Endothelial cell of umbilical vein (primary cell): Measurements from ENCODE around the gene TPRG1L. TPM values are rescaled to one million over a fixed set of nuclear protein-coding genes. Genes with fewer than 3 reads are reported as not detected.

Source experiments
- BruUV-seq: library from RNA; stranded (reverse); fragments of 400-500 nt; replicated peaks from 2 replicates; lab custom pipeline; 2021; lab: Mats Ljungman, UMichigan
- CTCF ChIA-PET: fragments of 300-600, 350-600 bp; sonication (Branson Sonifier 250); formaldehyde crosslinking; loops from one replicate; lab custom pipeline; 2021; ENCODE audit warnings: antibody characterized with exemption, inconsistent platforms; lab: Charles Lee
- POLR2A ChIA-PET: fragments of 300-600, 350-600 bp; sonication (Branson Sonifier 250); formaldehyde crosslinking; loops from one replicate; lab custom pipeline; 2021; ENCODE audit warnings: antibody characterized with exemption, inconsistent platforms; lab: Charles Lee
- DNase-seq: peaks from one replicate; pipeline ENCODE4 v3.0.0-alpha.2; 2011; ENCODE audit warnings: low read depth, low spot score
- FAIRE-seq: peaks from 2 replicates; lab custom pipeline; 2011; peaks lifted over from hg19 to GRCh38; lab: Jason Lieb, UNC
- H2AFZ ChIP-seq: 2 replicates; pipeline ENCODE4 v1.6.0; 2012; ENCODE audit warnings: low read depth, low read length, control low read depth, inconsistent platforms
- H3K27ac ChIP-seq: 2 replicates; pipeline ENCODE4 v1.5.1; 2011; ENCODE audit warnings: low read depth, mild to moderate bottlenecking, control low read depth, low read length, moderate library complexity; ENCODE audit not compliant: insufficient read depth
- H3K27me3 ChIP-seq, 2 experiments: 2 replicates each; pipeline versions ENCODE4 v1.6.0 to v1.6.1; 2011; ENCODE audit warnings: low read length in 2 of 2, mixed read lengths in 1 of 2; ENCODE audit not compliant: control insufficient read depth in 2 of 2, insufficient read depth in 2 of 2
- H3K36me3 ChIP-seq, 2 experiments: 2 replicates in 1 of 2; 3 replicates in 1 of 2; pipeline ENCODE4 v1.5.1; 2011; ENCODE audit warnings: low read length in 2 of 2, mild to moderate bottlenecking in 1 of 2, moderate library complexity in 1 of 2; ENCODE audit not compliant: control insufficient read depth in 2 of 2, insufficient read depth in 2 of 2; ENCODE audit errors: extremely low read depth in 1 of 2
- H3K4me1 ChIP-seq: 3 replicates; pipeline ENCODE4 v1.5.1; 2011; ENCODE audit warnings: mild to moderate bottlenecking, low read length; ENCODE audit not compliant: control insufficient read depth, insufficient read depth; ENCODE audit errors: extremely low read depth
- H3K4me2 ChIP-seq: 2 replicates; pipeline ENCODE4 v1.6.1; 2011; ENCODE audit warnings: low read length, control low read depth, mixed read lengths; ENCODE audit not compliant: insufficient read depth
- H3K4me3 ChIP-seq, 3 experiments: fragments of 200-600 bp in 1 of 3; sonication (generic), shearing (Covaris generic) in 1 of 3; replicated peaks in 1 of 3; 2 replicates each; pipeline ENCODE4 v1.5.1; 2011 to 2016; ENCODE audit warnings: control low read depth in 3 of 3, low read length in 3 of 3, mild to moderate bottlenecking in 2 of 3, inconsistent platforms in 1 of 3, low read depth in 1 of 3, moderate library complexity in 1 of 3; ENCODE audit not compliant: insufficient read depth in 1 of 3
- H3K79me2 ChIP-seq: 2 replicates; pipeline ENCODE4 v1.6.0; 2012; ENCODE audit warnings: low read length, inconsistent platforms; ENCODE audit not compliant: control insufficient read depth, insufficient read depth
- H3K9ac ChIP-seq: replicated peaks from 2 replicates; pipeline ENCODE3; 2011; ENCODE audit warnings: low read length, control low read depth; ENCODE audit not compliant: insufficient read depth; ENCODE audit errors: extremely low read depth
- H3K9me1 ChIP-seq: replicated peaks from 3 replicates; pipeline ENCODE4 v1.6.0; 2011; ENCODE audit warnings: mild to moderate bottlenecking, low read length; ENCODE audit not compliant: control insufficient read depth, insufficient read depth; ENCODE audit errors: extremely low read depth
- H3K9me3 ChIP-seq: replicated peaks from 2 replicates; pipeline ENCODE4 v1.5.1; 2012; ENCODE audit warnings: low read length, inconsistent platforms; ENCODE audit not compliant: control insufficient read depth, insufficient read depth
- H4K20me1 ChIP-seq: replicated peaks from 2 replicates; pipeline ENCODE3; 2011; ENCODE audit warnings: mild to moderate bottlenecking, low read length; ENCODE audit not compliant: control insufficient read depth, insufficient read depth; ENCODE audit errors: extremely low read depth
- CTCF ChIP-seq, 2 donors: IDR thresholded peaks; 1 replicate in 1 of 2; 2 replicates in 1 of 2; pipeline ENCODE4 v1.5.1; 2011; ENCODE audit warnings: low read length in 2 of 2, mild to moderate bottlenecking in 2 of 2, moderate library complexity in 2 of 2, control low read depth in 1 of 2, inconsistent platforms in 1 of 2, low read depth in 1 of 2; ENCODE audit not compliant: insufficient read depth in 1 of 2; ENCODE audit errors: extremely low read depth in 1 of 2
- EZH2 ChIP-seq: IDR thresholded peaks from 2 replicates; pipeline ENCODE4 v1.6.1; 2012; ENCODE audit warnings: borderline replicate concordance, low read depth, mild to moderate bottlenecking, moderate library complexity, low read length, inconsistent platforms; ENCODE audit not compliant: severe bottlenecking
- FOS ChIP-seq: IDR thresholded peaks from 2 replicates; pipeline ENCODE4 v1.6.1; 2011; ENCODE audit warnings: mild to moderate bottlenecking, low read length, moderate library complexity, borderline replicate concordance; ENCODE audit not compliant: insufficient read depth
- JUN ChIP-seq: IDR thresholded peaks from 2 replicates; pipeline ENCODE4 v1.6.1; 2011; ENCODE audit warnings: borderline replicate concordance, low read depth; ENCODE audit not compliant: insufficient read length, insufficient read depth
- MAX ChIP-seq: IDR thresholded peaks from 2 replicates; pipeline ENCODE4 v1.6.1; 2011; ENCODE audit not compliant: insufficient read depth, insufficient read length
- POLR2A ChIP-seq: IDR thresholded peaks from 2 replicates; pipeline ENCODE4 v1.6.1; 2012; ENCODE audit warnings: low read depth, mild to moderate bottlenecking, control low read depth, low read length
- POLR2AphosphoS5 ChIP-seq: IDR thresholded peaks from 2 replicates; pipeline ENCODE4 v1.6.1; 2012; ENCODE audit warnings: low read depth, mild to moderate bottlenecking, control low read depth, low read length, moderate library complexity; ENCODE audit not compliant: insufficient read depth
- dilution Hi-C: fragments of 300-500 bp; cut with MboI; formaldehyde crosslinking; loops from one replicate; pipeline ENCODE4 v1.15.0; 2019; ENCODE audit warnings: low sequenced_read_pairs; ENCODE audit not compliant: extremely low pct_ligation_motif_present
- intact Hi-C: fragments of 100-400 bp; cut with micrococcal nuclease; formaldehyde crosslinking; loops from one replicate; pipeline ENCODE4 v1.10.0; 2022
- polyA plus RNA-seq, 4 experiments: library from polyadenylated mRNA; depleted of rRNA in 3 of 4; stranded (reverse) in 3 of 4; unstranded in 1 of 4; fragments of >200 nt; gene quantifications; 2 replicates each; pipeline versions ENCODE4 v1.2.1 to v1.2.3, GENCODE V29; 2011 to 2012; ENCODE audit warnings: missing spikeins in 1 of 4
- total RNA-seq: library from RNA; stranded (reverse); gene quantifications from 2 replicates; pipeline ENCODE4 v1.2.3, GENCODE V29; 2021

Gene TPRG1L
- total and polyA plus RNA-seq, 2 donors (not counting 3 experiments of a cell fraction or from before 2014, with no cell fraction given) = 52.3 to 53.8 TPM

- H3K79me2 ChIP-seq = no peaks in the 10 kb centered on the region
- TF ChIP-seq EZH2 (no peak), JUN (no peak), FOS (no peak), MAX (no peak), POLR2AphosphoS5 (no peak), CTCF (IDR thresholded peaks at IDR 0.05; ENCODE audit: extremely low read depth in 1 of 2, insufficient read depth in 1 of 2, low read depth in 1 of 2, low read length in 2 of 2) (no peak), POLR2A (no peak)
- H3K27me3 ChIP-seq = no peaks in the 10 kb centered on the region
- no peak overlapping the region for H3K4me2 ChIP-seq
- no peaks in the 10 kb centered on the region for H3K4me1 ChIP-seq
- peaks cover 0 to 13% of the 10 kb centered on the region in 2 experiments for H3K36me3 ChIP-seq
- FAIRE-seq = no peak
- no peak overlapping the region for H2AFZ ChIP-seq
- intact Hi-C loops (no loop called here), dilution Hi-C loops (no loop called here)
- no peak for DNase-seq
- CTCF ChIA-PET = interaction anchor here (0.9 to 1.2 kb wide), 2 partner anchors 83 to 189 kb away, joined by 3 to 4 read pairs; no protein-coding TSS in a partner anchor
- BruUV-seq = no TSS peak
- no peaks in the 10 kb centered on the region for H3K9me1 ChIP-seq
- POLR2A ChIA-PET = interaction anchor here (0.6 kb wide), 1 partner anchor 23 kb away, joined by 5 read pairs; no protein-coding TSS in a partner anchor
- H3K4me3 ChIP-seq = no peak overlapping the region
- H3K9ac ChIP-seq = no peak overlapping the region
- no peaks in the 10 kb centered on the region for H3K9me3 ChIP-seq
- no peak overlapping the region for H3K27ac ChIP-seq
- no peaks in the 10 kb centered on the region for H4K20me1 ChIP-seq
Observed at GRCh38 chr1:3641816-3642215, 17.0 kb downstream of the TPRG1L start.
